ES-I3 (cell line): ENCODE results near the gene CSNK1G2.

Source experiments
- H3K36me3 ChIP-seq: 2 replicates; pipeline ENCODE4 v1.6.1; 2013; ENCODE audit warnings: mild to moderate bottlenecking, low read length, control low read depth, moderate library complexity; ENCODE audit not compliant: insufficient read depth
- H3K4me1 ChIP-seq: 2 replicates; pipeline ENCODE4 v1.6.1; 2013; ENCODE audit warnings: mild to moderate bottlenecking, control low read depth, low read length; ENCODE audit not compliant: insufficient read depth
- H3K9ac ChIP-seq: 2 replicates; pipeline ENCODE4 v1.6.1; 2013; ENCODE audit warnings: low read depth, mild to moderate bottlenecking, low read length, moderate library complexity
- H3K9me3 ChIP-seq: 2 replicates; pipeline ENCODE4 v1.6.1; 2013; ENCODE audit warnings: mild to moderate bottlenecking, low read length, moderate library complexity; ENCODE audit not compliant: control insufficient read depth, insufficient read depth

The CSNK1G2 gene

DNA sequence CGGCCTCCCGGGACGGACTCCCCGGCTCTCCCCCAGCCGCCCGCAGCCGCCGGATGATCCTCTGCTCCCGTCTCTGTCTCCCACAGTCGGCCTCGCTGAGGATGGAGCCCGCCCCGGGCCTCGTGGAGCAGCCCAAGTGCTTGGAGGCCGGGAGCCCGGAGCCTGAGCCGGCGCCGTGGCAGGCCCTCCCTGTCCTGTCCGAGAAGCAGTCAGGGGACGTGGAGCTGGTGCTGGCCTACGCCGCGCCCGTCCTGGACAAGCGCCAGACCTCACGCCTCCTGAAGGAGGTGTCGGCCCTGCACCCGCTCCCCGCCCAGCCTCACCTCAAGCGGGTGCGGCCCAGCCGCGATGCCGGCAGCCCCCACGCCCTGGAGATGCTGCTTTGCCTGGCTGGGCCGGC is 29.0 kb upstream of the CSNK1G2 start:
- H3K36me3 ChIP-seq = peaks cover 5% of the 10 kb centered on the region; the same call in 1 of the 2 replicates
- H3K9me3 ChIP-seq = no peaks in the 10 kb centered on the region
- H3K9ac ChIP-seq = no peak overlapping the region
- no peaks in the 10 kb centered on the region for H3K4me1 ChIP-seq

DNA sequence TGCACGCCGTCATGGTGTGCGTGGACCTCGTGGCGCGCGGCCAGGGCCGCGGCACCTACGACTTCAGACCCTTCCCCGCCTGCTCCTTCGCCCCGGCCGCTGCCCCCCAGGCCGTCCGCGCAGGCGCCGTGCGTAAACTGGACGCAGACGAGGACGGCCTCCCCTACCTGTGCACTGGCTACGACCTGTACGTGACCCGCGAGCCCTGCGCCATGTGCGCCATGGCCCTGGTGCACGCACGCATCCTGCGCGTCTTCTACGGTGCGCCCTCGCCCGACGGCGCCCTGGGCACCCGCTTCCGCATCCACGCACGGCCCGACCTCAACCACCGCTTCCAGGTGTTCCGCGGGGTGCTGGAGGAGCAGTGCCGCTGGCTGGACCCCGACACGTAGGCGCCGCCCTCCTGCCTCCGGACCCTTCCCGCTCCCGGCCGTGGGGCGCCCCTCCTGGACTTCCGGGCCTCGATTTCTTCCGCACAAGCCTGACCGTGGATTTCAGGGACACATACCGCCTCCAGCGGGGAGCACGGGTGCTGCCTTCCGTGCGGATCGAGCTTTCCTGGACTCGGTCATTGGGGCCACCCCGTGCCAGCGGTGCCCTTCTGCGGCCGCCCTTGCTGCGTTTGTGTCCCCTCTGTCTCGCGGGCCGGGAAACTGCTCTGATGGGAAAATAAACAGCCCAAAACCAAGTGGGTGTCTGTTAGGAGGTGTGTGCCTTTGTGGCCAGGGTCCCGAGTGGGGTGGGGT is 28.0 kb upstream of the CSNK1G2 start:
- Histone ChIP-seq H3K4me1 (no peaks in the 10 kb centered on the region), H3K9me3 (no peaks in the 10 kb centered on the region), H3K9ac (no peak overlapping the region), H3K36me3 (peaks cover 5% of the 10 kb centered on the region; the same call in 1 of the 2 replicates)

DNA sequence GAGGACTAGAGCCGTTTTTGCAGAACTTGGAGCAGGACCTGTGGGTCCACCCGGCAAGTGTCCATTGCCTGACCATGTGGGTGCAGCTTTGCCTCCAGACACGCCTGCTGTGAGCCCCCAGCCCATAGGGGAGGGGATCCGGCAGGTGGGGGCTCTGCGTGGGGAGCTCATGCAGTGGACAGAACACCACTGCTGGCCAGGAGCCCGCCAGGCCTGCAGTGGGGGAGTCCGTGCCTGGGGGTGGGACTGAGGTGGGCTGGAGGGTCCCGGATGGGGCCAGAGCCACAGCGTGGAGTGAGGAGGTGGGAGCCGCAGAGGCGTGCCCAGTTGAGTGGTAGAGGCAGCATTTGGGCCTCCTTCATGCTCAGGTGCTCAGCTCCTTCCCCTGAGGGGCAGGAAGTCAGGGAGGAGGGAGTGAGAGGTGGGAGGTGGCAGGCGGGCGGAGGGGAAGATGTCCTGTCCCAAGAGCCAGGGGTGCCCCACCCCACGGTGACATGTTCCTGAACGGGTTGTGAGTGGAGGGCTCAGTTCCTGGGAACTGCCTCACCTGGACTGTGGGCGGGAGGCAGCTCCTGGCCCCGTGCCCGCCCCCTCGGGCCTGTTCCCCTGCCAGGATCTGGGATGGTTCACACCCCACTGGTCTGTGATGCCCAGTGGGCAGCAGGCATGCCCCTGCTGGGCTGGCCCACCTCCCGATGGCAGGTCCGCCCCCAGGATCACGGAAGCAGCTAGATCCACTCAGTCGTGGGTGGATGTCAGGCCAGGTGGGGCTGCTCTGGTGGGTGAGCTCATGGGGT is 27.0 kb upstream of the CSNK1G2 start:
- no peak overlapping the region for H3K9ac ChIP-seq
- H3K36me3 ChIP-seq = peaks cover 5% of the 10 kb centered on the region; the same call in 1 of the 2 replicates
- H3K4me1 ChIP-seq = no peaks in the 10 kb centered on the region
- no peaks in the 10 kb centered on the region for H3K9me3 ChIP-seq

DNA sequence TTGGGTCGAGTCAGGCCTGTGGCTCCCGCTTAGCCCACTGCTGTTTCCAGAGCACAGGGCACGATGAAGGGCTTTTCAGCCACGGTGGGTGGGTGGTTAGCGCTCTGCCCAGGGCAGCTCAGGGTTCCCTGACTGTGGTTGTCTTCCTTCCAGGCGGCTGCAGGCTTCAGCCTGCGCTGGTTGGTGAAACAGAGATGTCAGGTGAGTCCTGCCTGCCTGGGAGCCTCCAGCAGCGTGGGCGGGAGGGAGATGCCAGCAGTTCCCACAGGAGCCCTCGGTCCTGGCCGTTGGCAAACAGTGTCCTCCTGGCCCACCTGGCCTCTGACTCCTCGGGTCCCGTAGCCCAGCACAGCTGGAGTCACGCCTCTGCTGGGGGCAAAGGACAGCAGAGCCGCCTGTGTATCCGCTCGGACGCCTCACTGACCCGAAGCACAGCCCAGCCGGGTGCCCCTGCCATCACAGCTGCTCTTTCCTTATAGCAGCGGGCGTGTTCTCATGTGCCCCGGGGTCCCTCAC is 26.1 kb upstream of the CSNK1G2 start:
- Histone ChIP-seq H3K4me1 (no peaks in the 10 kb centered on the region), H3K36me3 (peaks cover 5% of the 10 kb centered on the region; the same call in 1 of the 2 replicates), H3K9me3 (no peaks in the 10 kb centered on the region), H3K9ac (no peak overlapping the region)

DNA sequence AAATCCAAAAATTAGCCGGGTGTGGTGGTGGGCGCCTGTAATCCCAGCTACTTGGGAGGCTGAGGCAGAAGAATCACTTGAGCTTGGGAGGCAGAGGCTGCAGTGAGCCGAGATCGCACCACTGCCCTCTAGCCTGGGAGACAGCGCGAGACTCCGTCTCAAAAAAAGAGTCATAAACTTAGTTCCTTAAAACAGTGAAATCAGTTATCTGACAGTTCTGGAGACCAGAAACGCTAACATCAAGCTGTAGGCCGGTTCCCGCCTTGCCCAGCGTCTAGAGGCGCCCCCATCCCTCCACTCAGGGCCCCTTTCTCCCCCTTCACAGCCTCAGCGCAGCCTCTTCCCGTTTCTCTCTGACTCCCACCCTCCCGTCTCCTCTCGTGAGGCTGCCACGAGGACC is 23.8 kb upstream of the CSNK1G2 start:
- Histone ChIP-seq H3K9me3 (no peaks in the 10 kb centered on the region), H3K9ac (no peak overlapping the region), H3K36me3 (peaks cover 5% of the 10 kb centered on the region; the same call in 1 of the 2 replicates), H3K4me1 (no peaks in the 10 kb centered on the region)

DNA sequence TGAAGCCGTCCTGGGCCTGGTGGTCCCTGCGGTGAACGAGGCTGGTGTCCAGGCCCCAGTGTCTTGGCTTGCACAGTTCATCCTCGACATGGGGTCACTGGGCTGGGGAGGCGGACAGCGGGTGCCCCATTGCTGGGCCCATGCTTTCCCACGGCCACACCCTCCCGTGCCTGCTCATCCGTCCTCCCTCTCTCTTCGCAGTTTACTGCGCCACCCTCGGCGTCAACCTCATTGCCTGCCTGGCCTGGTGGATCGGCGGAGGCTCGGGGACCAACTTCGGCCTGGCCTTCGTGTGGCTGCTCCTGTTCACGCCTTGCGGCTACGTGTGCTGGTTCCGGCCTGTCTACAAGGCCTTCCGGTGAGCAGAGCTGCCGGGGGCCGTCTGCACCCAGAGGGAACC is 23.0 kb upstream of the CSNK1G2 start:
- Histone ChIP-seq H3K9ac (no peak overlapping the region), H3K36me3 (peaks cover 4% of the 10 kb centered on the region; the same call in 1 of the 2 replicates)

DNA sequence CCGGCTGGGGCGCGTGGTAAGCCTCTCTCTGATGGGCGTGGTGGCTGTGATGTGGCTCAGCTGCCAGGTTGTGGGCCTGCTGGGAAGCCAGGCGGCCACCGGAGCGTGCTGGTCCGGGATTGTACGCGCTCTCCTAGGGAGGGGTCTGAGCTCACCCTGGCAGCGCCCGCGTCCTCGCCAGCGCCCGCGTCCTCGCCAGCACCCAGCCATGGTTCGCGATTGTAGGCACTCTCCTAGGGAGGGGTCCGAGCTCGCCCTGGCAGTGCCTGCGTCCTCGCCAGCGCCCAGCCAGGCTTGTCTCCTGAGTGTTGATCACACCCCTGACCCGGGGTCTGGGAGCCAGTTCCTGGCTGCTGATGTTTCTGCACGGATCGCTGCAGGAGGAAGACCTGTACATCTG is 22.0 kb upstream of the CSNK1G2 start:
- Histone ChIP-seq H3K4me1 (no peaks in the 10 kb centered on the region), H3K9ac (no peak overlapping the region), H3K9me3 (no peaks in the 10 kb centered on the region), H3K36me3 (peaks cover 3% of the 10 kb centered on the region; the same call in 1 of the 2 replicates)

More for the DNA sequence above, 23.0 kb upstream of the CSNK1G2 start:
- no peaks in the 10 kb centered on the region for H3K9me3 ChIP-seq
- H3K4me1 ChIP-seq = no peaks in the 10 kb centered on the region

DNA sequence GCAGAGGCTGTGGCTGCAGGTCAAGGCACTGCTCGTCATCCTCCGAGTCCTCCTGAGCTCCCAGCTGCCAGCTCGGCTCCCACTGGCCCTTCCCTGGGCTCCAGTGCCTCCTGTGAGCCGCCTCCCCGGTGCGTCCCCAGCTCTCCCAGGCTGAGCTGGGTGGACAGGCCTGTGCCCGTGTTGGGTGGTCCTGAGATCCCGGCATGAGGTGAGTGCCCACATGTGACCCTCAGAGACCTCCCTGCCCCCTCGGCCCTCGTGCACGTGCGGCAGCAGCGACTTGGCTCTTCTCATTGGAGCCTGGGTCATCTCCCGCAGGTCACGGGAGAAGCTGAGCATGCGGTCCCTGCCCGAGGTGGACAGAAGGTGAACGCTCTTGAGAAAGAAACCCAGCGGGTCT is 20.3 kb upstream of the CSNK1G2 start:
- H3K9ac ChIP-seq = no peak overlapping the region
- H3K9me3 ChIP-seq = no peaks in the 10 kb centered on the region
- no peaks in the 10 kb centered on the region for H3K4me1 ChIP-seq
- H3K36me3 ChIP-seq = peaks cover 3% of the 10 kb centered on the region; the same call in 1 of the 2 replicates

DNA sequence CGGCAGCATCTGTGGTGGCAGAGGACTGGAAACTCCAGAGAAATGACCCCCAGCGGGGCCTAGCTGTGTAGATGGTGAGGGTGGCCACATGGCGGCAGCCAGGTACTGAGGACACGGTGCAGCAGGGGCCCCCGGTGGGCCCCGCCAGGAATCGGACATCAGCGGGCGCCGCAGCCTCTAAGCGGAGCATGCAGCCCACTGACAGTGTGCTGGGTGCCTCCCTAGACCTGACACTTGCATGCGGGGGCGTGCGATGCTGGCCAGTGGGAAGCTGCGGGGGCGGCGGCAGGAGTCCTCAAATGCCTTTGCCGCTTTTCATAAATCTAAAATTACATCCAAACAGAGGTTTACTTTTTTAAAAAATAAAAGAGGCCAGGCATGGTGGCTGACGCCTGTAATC is 19.6 kb upstream of the CSNK1G2 start:
- Histone ChIP-seq H3K36me3 (peaks cover 3% of the 10 kb centered on the region; the same call in 1 of the 2 replicates), H3K4me1 (no peaks in the 10 kb centered on the region), H3K9ac (no peak overlapping the region), H3K9me3 (no peaks in the 10 kb centered on the region)

DNA sequence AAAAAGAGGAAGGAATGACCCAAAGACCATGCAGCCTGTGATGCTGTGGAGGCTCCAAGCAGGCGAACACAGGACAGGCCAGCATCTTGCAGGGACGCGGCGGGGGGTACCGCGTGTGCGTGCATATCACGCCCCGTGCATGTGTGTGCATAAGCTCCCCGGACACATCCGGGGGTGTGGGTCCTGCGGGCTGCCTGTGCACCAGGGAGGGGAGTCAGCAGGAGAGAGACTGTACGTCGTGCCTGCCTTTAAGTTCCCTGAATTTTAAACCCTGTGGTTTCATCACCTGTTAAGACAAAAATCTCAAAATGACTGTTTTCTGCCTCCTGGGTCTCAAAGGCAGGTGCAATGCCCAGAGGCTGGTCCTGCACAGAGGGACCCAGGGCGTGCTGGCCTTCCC is 19.1 kb upstream of the CSNK1G2 start:
- no peak overlapping the region for H3K9ac ChIP-seq
- H3K4me1 ChIP-seq = no peaks in the 10 kb centered on the region
- H3K36me3 ChIP-seq = peaks cover 3% of the 10 kb centered on the region; the same call in 1 of the 2 replicates

DNA sequence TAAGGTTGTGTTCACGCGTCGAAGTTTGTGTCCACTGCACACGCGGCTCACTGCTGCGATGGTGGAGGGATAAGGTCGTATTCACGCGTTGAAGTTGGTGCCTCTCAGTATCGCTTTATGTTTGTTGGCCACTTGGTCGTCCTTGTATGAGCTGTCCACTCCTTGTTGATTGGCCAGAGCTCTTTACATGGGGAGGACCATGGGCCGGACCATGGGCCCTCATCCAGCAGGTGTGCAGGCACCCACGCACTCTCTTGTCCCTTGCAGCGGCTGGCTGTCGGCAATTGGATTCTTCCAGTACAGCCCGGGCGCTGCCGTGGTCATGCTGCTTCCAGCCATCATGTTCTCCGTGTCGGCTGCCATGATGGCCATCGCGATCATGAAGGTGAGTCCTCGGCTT is 18.2 kb upstream of the CSNK1G2 start:
- H3K36me3 ChIP-seq = peaks cover 3% of the 10 kb centered on the region; the same call in 1 of the 2 replicates
- no peaks in the 10 kb centered on the region for H3K4me1 ChIP-seq
- H3K9me3 ChIP-seq = no peaks in the 10 kb centered on the region
- no peak overlapping the region for H3K9ac ChIP-seq

More for the DNA sequence above, 19.1 kb upstream of the CSNK1G2 start:
- H3K9me3 ChIP-seq = no peaks in the 10 kb centered on the region

DNA sequence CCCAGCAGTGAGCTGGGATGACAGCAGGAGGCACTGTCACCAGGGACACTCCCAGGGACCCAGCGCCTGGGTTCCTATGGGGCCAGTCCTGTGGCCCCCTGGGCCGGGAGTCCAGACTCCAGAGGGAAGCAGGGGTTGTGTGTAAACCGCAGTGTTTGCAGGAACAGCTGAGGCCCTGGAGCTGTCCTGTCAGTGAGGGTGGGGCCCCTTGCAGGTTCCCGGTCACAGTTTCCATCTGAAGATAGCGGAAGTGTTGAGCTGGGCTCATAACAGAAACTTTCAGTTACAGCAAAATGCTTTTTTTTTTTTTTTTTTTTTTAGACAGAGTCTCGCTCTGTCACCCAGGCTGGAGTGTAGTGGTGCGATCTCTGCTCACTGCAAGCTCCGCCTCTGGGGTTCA is 17.7 kb upstream of the CSNK1G2 start:
- Histone ChIP-seq H3K9me3 (no peaks in the 10 kb centered on the region), H3K9ac (no peak overlapping the region), H3K4me1 (no peaks in the 10 kb centered on the region), H3K36me3 (peaks cover 3% of the 10 kb centered on the region; the same call in 1 of the 2 replicates)

DNA sequence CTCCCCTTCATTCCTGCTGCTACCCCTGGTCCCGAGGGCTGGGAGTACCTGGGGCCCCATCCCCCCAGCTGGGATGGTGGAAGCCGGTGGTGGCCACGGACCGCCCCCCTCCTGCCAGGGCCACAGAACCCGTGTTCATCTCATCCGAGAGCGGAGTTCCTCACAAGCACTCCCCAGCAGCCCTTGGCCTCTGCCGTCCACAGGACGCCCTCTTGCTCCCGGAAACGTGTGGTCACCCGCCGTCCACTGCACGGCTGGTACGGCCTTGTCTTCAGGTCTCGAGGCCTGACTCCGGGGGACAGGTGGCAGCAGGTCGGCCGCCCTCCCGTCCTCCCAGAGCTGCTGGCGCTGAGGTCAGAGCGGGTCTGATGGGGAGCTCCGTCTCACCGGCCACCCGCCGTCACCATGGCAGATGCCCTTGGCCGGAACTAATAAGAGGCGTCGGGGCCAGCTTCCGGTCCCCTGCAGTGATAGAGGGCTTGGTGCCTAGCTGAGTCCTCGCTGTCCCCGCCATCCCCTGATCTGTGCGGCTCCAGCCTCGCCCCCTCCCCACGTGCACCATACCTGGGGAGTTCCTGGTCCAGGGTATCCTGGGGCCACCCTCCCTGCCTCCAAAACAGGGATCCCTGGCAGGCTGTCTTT is 16.5 kb upstream of the CSNK1G2 start:
- no peaks in the 10 kb centered on the region for H3K9me3 ChIP-seq
- H3K9ac ChIP-seq = no peak overlapping the region
- no peaks in the 10 kb centered on the region for H3K4me1 ChIP-seq
- H3K36me3 ChIP-seq = peaks cover 3% of the 10 kb centered on the region; the same call in 1 of the 2 replicates

DNA sequence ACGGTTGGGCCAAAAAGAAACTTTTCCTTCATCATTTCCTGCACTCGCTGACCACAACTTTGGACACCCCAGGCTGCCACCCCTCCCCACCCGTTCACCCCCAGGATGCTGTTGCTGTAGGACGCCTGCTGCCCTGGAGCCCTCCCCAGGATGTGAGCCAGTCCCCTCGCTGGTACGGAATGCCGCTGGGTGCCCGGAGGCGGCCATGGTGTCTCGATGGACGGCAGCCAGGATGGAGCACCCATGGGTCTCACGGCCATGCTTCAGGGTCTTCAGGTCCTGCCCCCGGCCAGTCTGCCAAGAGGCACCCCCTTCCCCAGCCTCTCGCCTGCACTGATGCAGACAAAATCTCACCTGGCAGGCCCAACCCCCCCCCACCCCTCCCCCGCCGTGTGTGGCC is 15.4 kb upstream of the CSNK1G2 start:
- no peaks in the 10 kb centered on the region for H3K9me3 ChIP-seq
- peaks cover 3% of the 10 kb centered on the region; the same call in 1 of the 2 replicates for H3K36me3 ChIP-seq
- no peaks in the 10 kb centered on the region for H3K4me1 ChIP-seq
- H3K9ac ChIP-seq = no peak overlapping the region
